HEK293 (cell line): ENCODE data around the gene SPART.

Experiments
- EGR2 ChIP-seq: fragments of 450-650 bp; formaldehyde crosslinking; IDR thresholded peaks from 2 replicates; pipeline ENCODE4 v1.5.1; 2016; ENCODE audit warnings: low read depth, missing biosample characterization, missing genetic modification characterization
- GFI1B ChIP-seq: fragments of 450-650 bp; formaldehyde crosslinking; IDR thresholded peaks from 2 replicates; pipeline ENCODE4 v1.5.1; 2016; ENCODE audit warnings: missing biosample characterization, missing genetic modification characterization
- GLIS2 ChIP-seq: fragments of 450-650 bp; formaldehyde crosslinking; IDR thresholded peaks from 2 replicates; pipeline ENCODE4 v1.5.1; 2016; ENCODE audit warnings: missing biosample characterization, missing genetic modification characterization
- KLF16 ChIP-seq: fragments of 450-650 bp; formaldehyde crosslinking; IDR thresholded peaks from 2 replicates; pipeline ENCODE4 v1.5.1; 2017; ENCODE audit warnings: missing biosample characterization, missing genetic modification characterization
- MZF1 ChIP-seq: fragments of 450-650 bp; formaldehyde crosslinking; IDR thresholded peaks from 2 replicates; pipeline ENCODE4 v1.5.1; 2017; ENCODE audit warnings: missing biosample characterization, missing genetic modification characterization, borderline replicate concordance
- OVOL3 ChIP-seq: fragments of 450-650 bp; formaldehyde crosslinking; IDR thresholded peaks from 2 replicates; pipeline ENCODE4 v1.5.1; 2016; ENCODE audit warnings: missing biosample characterization, missing genetic modification characterization
- PRDM10 ChIP-seq: fragments of 450-650 bp; formaldehyde crosslinking; IDR thresholded peaks from 2 replicates; pipeline ENCODE4 v1.5.1; 2016; ENCODE audit warnings: missing biosample characterization, missing genetic modification characterization
- ZNF10 ChIP-seq: fragments of 450-650 bp; formaldehyde crosslinking; IDR thresholded peaks from 2 replicates; pipeline ENCODE4 v1.5.1; 2017; ENCODE audit warnings: missing biosample characterization, missing genetic modification characterization
- ZNF138 ChIP-seq: fragments of 450-650 bp; formaldehyde crosslinking; IDR thresholded peaks from 2 replicates; pipeline ENCODE4 v1.5.1; 2016; ENCODE audit warnings: missing biosample characterization, missing genetic modification characterization, borderline replicate concordance
- ZNF155 ChIP-seq: fragments of 450-650 bp; formaldehyde crosslinking; IDR thresholded peaks from 2 replicates; pipeline ENCODE4 v1.5.1; 2016; ENCODE audit warnings: missing biosample characterization, missing genetic modification characterization
- ZNF175 ChIP-seq: fragments of 450-650 bp; formaldehyde crosslinking; IDR thresholded peaks from 2 replicates; pipeline ENCODE4 v1.5.1; 2016; ENCODE audit warnings: missing biosample characterization, missing genetic modification characterization
- ZNF18 ChIP-seq: fragments of 450-650 bp; formaldehyde crosslinking; IDR thresholded peaks from 2 replicates; pipeline ENCODE4 v1.5.1; 2016; ENCODE audit warnings: missing biosample characterization, missing genetic modification characterization
- ZNF184 ChIP-seq: fragments of 450-650 bp; IDR thresholded peaks from 2 replicates; pipeline ENCODE4 v1.5.1; 2018; ENCODE audit warnings: missing biosample characterization, mild to moderate bottlenecking, missing genetic modification characterization
- ZNF19 ChIP-seq: fragments of 450-650 bp; formaldehyde crosslinking; IDR thresholded peaks from 2 replicates; pipeline ENCODE4; 2016; ENCODE audit warnings: missing biosample characterization, missing genetic modification characterization, low read depth
- ZNF221 ChIP-seq: fragments of 450-650 bp; formaldehyde crosslinking; IDR thresholded peaks from 2 replicates; pipeline ENCODE4 v1.5.1; 2017; ENCODE audit warnings: missing biosample characterization, missing genetic modification characterization, borderline replicate concordance
- ZNF239 ChIP-seq: fragments of 450-650 bp; formaldehyde crosslinking; IDR thresholded peaks from 2 replicates; pipeline ENCODE4 v1.5.1; 2016; ENCODE audit warnings: missing biosample characterization, missing genetic modification characterization
- ZNF280D ChIP-seq: fragments of 450-650 bp; formaldehyde crosslinking; IDR thresholded peaks from 2 replicates; pipeline ENCODE4 v1.5.1; 2016; ENCODE audit warnings: missing biosample characterization, missing genetic modification characterization
- ZNF404 ChIP-seq: fragments of 450-650 bp; formaldehyde crosslinking; IDR thresholded peaks from 2 replicates; pipeline ENCODE4 v1.5.1; 2017; ENCODE audit warnings: missing biosample characterization, missing genetic modification characterization
- ZNF473 ChIP-seq: fragments of 450-650 bp; formaldehyde crosslinking; IDR thresholded peaks from 2 replicates; pipeline ENCODE4 v1.5.1; 2017; ENCODE audit warnings: missing biosample characterization, missing genetic modification characterization
- ZNF501 ChIP-seq: fragments of 450-650 bp; formaldehyde crosslinking; IDR thresholded peaks from 2 replicates; pipeline ENCODE4 v1.5.1; 2016; ENCODE audit warnings: missing biosample characterization, missing genetic modification characterization
- ZNF548 ChIP-seq: fragments of 450-650 bp; formaldehyde crosslinking; IDR thresholded peaks from 2 replicates; pipeline ENCODE4 v1.5.1; 2016; ENCODE audit warnings: missing biosample characterization, missing genetic modification characterization
- ZNF571 ChIP-seq: fragments of 450-650 bp; formaldehyde crosslinking; IDR thresholded peaks from 2 replicates; pipeline ENCODE4 v1.5.0; 2017; ENCODE audit warnings: missing biosample characterization, missing genetic modification characterization
- ZNF624 ChIP-seq: fragments of 450-650 bp; formaldehyde crosslinking; IDR thresholded peaks from 2 replicates; pipeline ENCODE4 v1.5.1; 2017; ENCODE audit warnings: missing biosample characterization, missing genetic modification characterization
- ZNF660 ChIP-seq: fragments of 450-650 bp; IDR thresholded peaks from 2 replicates; pipeline ENCODE4 v1.5.1; 2018; ENCODE audit warnings: missing biosample characterization, mild to moderate bottlenecking, missing genetic modification characterization
- ZNF670 ChIP-seq: fragments of 450-650 bp; formaldehyde crosslinking; IDR thresholded peaks from 2 replicates; pipeline ENCODE4 v1.5.1; 2016; ENCODE audit warnings: missing biosample characterization, missing genetic modification characterization, low read depth
- ZNF701 ChIP-seq: fragments of 450-650 bp; formaldehyde crosslinking; IDR thresholded peaks from 2 replicates; pipeline ENCODE4 v1.5.1; 2016; ENCODE audit warnings: missing biosample characterization, missing genetic modification characterization
- ZNF707 ChIP-seq: fragments of 450-650 bp; formaldehyde crosslinking; IDR thresholded peaks from 2 replicates; pipeline ENCODE4 v1.5.1; 2016; ENCODE audit warnings: missing biosample characterization, missing genetic modification characterization
- ZNF776 ChIP-seq: fragments of 450-650 bp; formaldehyde crosslinking; IDR thresholded peaks from 2 replicates; pipeline ENCODE4 v1.5.0; 2017; ENCODE audit warnings: missing biosample characterization, missing genetic modification characterization, borderline replicate concordance
- ZNF792 ChIP-seq: fragments of 450-650 bp; formaldehyde crosslinking; IDR thresholded peaks from 2 replicates; pipeline ENCODE4 v1.5.1; 2016; ENCODE audit warnings: missing biosample characterization, missing genetic modification characterization
- ZSCAN18 ChIP-seq: fragments of 450-650 bp; formaldehyde crosslinking; IDR thresholded peaks from 2 replicates; pipeline ENCODE4 v1.5.1; 2016; ENCODE audit warnings: missing biosample characterization, missing genetic modification characterization

SPART gene

GRCh38 chr13:36297366-36298338, 48.5 kb downstream of the SPART start, which contains the start of gene CCDC169 (continued):
- TF ChIP-seq OVOL3 (tag by site-specific recombination) (no peak), ZNF239 (tag by site-specific recombination) (no peak), GLIS2 (tag by site-specific recombination) (peak; percentile 100), ZNF501 (tag by site-specific recombination) (peak; percentile 87; the same call in 1 of the 2 replicates), ZNF155 (tag by site-specific recombination) (no peak), ZNF548 (tag by site-specific recombination) (no peak), ZNF660 (0 out of 2 replicates have a peak, but pooled peaks have one; percentile 17), ZNF19 (no peak), ZSCAN18 (tag by site-specific recombination) (no peak), KLF16 (peak; percentile 57; the same call in 1 of the 2 replicates), ZNF473 (tag by site-specific recombination) (no peak), ZNF221 (no peak), ZNF280D (no peak), ZNF670 (tag by site-specific recombination) (no peak), PRDM10 (peak; percentile 53), ZNF138 (tag by site-specific recombination) (no peak), ZNF18 (tag by site-specific recombination) (peak; percentile 54; the same call in 1 of the 2 replicates), MZF1 (tag by site-specific recombination) (no peak), ZNF571 (tag by site-specific recombination) (no peak), ZNF776 (tag by site-specific recombination) (no peak), ZNF701 (tag by site-specific recombination) (no peak), ZNF707 (no peak), ZNF10 (tag by site-specific recombination) (peak; percentile 86), EGR2 (tag by site-specific recombination) (peak; percentile 81; the same call in 1 of the 2 replicates), ZNF792 (tag by site-specific recombination) (no peak), ZNF624 (no peak), GFI1B (tag by site-specific recombination) (no peak), ZNF175 (no peak), ZNF404 (tag by site-specific recombination) (no peak), ZNF184 (no peak)
